ENCODE measurements around the gene SMARCB1.

Gene SMARCB1

DNA sequence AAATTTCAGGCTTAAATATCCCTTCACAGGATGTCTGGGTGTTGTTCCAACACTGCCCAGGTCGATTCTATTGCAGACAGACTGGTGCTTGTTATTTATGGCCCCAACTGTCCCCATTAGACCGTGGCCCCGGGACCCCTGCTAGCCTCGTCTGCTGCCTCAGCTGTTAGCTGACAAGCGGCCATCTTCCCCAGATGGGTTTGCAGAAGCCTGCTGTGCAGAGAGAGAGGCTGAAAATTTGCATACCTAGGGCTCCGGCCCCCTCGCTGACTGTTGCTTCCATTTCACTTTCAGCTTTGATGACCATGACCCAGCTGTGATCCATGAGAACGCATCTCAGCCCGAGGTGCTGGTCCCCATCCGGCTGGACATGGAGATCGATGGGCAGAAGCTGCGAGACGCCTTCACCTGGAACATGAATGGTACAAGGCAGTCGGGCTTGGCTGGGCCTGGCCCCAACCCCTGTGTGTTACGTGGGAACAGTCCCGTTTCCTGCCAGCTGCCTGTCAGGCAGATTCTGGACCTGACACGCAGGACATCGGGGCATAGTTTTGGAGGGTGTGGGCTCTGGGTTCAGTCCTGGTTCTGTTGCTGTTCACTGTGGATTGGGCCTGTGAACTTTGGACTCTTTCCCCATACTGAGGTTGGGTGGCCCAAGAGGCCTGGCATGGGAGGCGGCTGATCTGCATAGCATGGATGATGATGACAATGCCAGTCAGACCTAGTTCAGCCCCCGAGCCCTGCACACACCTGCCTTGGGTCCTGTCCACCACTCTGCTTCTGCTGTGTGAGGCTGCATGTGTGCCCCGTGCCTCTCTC lies 16.4 kb downstream of the SMARCB1 start:
- DNase-seq (ENCODE audit: low read depth): no peak

DNA sequence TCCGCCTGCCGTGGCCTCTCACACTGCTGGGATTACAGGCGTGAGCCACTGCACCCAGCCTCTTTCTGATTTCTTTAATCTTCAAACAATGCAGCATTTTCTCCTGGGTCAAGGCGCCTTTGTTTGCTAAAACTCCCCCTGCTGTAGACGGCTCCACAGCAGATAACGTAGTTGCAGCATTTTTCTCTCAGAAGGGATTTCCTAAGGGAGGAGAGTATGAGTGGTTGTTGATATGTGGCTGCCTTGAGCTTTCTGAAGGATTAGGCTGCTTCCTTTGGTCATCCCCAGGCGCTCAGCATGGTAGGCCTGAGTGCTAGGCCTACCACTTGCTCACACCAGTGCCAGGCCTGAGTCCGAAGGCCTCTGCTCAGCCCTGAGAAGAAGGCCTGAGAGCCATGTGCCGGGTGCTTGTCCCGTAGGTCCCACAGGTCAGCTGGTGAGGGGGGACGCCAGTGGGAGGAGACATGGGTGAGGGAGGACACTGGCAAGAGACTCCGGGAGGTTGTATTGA lies 18.1 kb downstream of the SMARCB1 start:
- DNase-seq (ENCODE audit: low read depth): no peak

DNA sequence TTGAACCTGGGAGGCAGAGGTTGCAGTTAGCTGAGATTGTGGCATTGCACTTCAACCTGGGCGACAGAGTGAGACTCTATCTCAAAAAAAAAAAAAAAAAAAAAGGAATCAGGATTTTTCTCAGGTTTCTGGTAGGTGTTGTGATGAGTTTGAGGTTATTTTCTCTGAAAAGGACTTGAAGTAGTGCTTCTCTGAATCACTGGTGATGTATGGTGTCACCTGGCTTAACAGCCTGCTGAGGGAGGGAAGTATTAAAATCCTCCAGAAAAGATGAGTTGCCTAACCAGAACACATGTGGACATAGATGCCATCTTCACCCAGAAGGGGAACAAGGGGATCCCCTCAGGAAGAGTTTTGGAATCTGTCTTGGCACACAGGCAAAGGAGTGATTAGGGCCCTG lies 20.1 kb downstream of the SMARCB1 start:
- DNase-seq (ENCODE audit: low read depth): no peak

DNA sequence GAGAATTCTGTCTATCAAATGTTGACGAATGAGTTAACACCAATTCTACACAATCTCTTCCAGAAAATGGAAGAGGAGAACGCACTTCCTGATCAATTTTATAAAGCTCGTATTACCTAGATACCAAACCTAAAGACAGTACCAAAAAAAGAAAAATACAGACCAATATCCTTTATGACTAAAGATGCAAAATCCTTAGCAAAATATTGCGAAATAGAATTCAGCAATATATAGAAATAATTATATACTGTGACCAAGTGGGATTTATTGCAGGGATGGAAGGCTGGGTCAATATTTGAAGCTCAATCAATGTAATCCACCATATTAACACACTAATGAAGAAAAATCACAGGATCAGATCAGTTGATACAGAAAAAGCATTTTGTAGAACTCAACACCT lies 25.6 kb downstream of the SMARCB1 start:
- no peak for DNase-seq (ENCODE audit: low read depth)

DNA sequence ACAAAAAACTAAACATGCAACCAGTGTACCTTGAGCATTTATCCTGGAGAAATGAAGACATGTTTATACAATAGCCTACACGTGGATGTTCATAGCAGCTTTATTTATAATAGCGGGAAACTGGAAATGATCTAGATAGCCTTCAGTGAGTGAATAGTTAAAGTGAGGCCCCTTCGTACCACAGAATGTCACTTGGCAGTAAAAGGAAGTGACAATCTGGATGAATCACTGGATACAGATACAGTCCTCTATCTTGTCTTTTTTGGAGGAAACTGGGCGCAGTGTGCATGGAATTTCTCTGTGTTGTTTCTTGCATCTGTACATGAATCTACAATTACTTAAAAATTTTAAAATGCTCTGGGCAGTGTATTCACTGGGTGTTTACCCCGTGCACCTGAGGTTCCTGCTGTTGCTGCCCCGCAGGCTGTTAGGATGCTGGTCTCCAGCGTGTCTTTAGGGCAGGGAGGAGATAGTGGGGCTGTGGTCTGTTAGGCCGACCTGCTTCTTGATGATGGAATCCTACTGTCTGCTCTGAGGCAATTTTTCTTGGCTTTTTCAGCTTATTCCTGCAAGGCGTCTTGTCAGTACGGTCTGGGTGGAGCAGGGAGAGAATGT lies 28.9 kb downstream of the SMARCB1 start:
- no peak for DNase-seq (ENCODE audit: low read depth)

DNA sequence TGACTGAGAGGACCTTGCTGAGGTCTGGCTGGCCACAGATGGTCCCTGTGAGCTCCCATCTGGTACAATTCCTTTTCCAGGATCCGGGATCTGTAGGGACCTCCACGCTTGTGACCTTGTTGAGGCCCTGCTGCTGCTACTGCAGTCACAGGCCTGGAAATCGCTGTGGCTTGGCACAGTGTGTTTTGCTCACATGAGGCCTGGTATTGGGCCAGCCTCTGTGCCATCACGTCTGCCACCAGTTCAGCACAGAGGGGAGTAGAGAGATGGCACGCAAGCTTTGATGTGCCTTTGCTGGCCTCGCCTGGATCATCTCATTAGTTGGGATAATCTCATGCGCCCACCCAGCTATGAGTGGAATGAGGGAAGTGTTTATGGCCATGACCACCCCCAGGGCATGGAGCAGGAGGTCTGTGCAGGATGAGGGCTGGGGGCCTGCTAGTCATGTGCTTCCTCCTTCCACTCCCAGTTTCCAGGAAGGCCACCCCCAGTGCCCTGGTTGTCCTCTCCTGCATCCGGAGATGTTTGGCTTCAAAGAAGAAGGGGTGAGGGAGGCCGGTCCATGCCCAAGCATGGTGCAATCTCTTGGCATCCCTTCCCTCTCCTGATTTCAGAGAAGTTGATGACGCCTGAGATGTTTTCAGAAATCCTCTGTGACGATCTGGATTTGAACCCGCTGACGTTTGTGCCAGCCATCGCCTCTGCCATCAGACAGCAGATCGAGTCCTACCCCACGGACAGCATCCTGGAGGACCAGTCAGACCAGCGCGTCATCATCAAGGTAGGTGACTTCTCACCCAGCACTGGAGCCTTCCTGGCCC lies 29.6 kb downstream of the SMARCB1 start:
- no peak for DNase-seq (ENCODE audit: low read depth)

DNA sequence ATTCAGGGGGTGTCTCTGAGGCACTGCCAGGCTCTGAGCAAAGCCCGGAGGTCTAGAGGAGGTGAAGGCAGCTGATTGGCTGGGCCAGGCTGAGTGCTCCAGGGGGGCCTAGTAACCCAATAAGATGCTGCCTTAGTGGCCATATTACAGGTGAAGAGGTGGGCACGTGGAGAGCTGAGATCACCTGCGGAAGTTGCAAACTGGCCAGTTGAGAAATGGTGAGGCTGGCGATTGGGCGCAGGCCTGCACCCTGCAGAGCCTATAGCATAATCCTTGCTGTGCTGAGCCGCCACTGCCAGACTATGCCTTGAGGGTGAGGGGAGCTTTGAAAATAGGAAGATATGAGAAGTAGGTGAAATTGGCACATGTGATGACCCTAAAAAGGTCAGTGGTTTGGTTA lies 30.4 kb downstream of the SMARCB1 start:
- DNase-seq (ENCODE audit: low read depth): no peak

DNA sequence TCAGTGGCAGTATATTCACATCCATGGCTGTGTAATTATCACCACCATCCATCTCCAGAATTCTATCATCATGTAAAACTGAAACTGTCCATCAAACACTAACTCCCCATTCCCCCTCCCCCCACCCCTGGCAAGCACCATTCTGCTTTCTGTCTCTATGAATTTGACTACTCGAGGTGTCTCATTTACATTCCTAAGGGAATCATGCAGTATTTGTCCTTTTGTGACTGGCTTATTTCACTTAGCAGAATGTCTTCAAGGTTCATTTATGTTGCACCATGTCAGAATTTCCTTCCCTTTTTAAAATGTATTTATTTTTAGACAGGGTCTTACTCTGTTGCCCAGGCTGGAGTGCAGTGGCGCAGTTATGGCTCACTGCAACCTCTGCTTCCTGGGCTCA lies 31.8 kb downstream of the SMARCB1 start:
- DNase-seq (ENCODE audit: low read depth): no peak

DNA sequence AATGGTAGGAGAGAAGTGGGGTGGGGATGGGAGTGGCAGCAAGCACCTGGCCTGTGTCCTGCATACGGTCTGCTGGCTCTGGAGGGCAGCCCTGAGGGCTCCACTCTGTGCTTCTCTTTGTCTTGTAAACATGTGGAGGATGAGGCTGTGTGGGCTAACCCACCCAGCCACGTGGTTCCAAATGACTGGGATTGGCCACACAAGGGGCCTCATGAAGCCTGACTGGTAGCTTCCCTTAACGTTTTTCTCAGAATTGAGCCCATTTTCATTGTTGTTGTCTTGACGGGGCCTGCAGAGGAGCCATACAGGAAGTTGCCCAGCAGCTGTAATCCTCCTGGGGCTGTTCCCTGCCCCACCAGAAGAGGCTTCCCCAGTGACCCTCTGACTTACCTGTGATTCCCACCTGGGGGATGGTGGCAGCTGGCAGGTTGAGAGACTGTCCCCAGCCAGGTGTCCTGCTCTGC lies 34.0 kb downstream of the SMARCB1 start:
- no peak for DNase-seq (ENCODE audit: low read depth)

DNA sequence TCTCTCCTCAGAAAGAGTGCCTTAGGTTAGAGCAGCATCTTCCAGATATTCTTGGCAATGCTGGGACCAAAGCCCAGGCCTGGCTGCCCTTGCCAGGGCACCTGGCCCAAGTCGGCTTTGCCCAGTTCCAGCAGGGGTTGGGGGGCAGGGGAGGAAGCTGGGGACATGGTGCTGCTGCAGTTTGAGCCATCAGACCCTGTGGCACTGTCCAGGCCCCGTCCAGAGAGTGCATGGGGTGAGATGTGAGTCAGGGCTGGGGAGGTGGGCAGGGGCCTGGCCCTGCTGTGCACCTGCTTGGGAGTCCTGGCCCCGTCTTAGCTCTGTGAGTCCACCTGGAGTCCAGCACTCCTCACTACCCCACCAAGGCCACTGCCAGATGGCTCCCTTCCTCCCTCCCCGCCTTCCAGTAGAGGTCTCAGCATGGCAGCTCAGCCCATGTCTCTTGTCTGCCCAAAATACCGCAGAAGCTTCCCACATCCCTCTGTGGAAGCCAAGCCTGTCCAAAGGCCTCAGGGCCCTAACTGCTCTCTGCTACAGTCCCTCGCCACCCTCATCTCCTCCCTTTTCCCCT lies 35.4 kb downstream of the SMARCB1 start:
- no peak for DNase-seq (ENCODE audit: low read depth)

DNA sequence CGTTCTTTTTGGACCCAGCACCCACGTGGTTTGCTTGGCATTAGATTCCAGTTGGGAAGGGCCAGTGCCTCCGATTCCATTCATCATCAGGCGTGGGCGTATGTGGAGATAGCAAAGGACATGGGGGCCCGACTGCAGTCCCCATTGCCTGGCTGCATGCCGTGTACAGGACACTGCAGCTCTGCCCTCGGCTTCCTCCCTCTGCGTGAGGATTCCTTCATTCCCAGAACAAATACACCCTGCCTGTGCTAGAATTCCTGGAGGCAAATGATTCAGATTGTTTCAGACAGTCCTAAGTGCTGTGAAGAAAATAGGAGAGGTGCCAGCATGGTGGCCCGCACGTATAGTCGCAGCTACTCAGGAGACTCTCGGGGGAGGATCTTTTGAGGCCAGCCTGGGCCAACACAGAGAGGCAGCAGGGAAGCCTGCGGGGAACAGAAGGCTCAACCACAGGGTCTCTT lies 36.6 kb downstream of the SMARCB1 start:
- DNase-seq (ENCODE audit: low read depth): no peak

DNA sequence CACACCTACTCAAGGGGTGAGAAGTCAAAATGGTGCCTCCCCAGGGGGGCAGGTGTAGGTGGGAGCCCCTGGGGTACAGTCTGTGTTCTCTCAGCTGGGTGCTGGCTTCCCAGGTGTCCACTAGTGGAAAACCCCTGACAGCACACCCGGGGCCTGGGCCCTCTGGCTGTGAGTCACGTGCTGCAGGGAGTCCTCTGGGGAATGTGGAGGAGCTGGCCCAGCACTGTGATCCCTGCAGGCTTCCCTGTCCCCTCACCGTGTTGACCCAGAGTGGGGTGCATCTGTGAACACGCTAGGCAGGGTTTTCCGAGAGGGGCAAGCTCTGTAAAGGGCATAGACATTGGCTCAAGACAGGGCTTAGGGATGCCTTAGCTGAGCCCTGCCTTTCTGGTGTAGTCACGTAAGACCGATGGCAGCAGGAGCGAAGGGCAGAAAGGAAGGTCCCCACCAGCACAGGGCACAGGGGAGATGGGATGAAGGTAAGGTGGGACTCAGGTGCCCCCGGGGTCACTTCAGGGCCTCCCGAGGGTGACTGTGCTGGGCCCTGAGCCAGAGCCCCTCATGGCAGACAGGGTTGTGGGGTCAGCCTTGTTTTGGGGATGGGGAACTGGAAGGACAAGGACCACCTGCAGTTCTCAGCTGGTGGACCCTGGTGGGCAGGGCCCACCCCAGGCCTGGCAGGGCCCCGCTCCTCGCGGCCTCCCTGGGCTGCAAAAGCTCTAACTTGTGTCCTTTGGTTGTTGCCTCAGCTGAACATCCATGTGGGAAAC lies 37.9 kb downstream of the SMARCB1 start:
- DNase-seq (ENCODE audit: low read depth): no peak

DNA sequence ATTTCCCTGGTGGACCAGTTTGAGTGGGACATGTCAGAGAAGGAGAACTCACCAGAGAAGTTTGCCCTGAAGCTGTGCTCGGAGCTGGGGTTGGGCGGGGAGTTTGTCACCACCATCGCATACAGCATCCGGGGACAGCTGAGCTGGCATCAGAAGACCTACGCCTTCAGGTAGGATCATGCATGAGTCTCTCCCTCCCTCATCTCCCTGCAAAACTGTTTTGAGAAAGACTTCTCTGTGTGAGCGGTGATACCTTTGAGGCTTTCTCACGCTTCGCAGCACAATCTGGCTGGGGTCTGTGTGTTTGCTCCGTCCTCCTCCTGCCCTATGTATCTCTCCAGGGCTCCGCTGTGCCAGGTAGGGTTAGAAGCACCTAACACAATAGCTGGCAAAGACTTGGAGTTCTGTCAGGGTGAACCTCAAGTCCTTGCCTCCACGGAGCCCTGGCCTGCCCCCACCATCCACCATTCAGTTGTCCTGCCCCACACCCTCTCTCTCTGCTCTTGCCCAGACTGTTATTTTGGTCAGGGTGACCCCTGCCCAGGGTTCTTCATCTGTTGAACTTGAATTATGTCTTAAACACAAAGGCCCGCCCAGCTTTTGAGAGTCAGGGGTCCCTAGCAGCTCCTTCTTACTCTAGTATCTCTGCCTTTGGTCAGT lies 38.6 kb downstream of the SMARCB1 start:
- no peak for DNase-seq (ENCODE audit: low read depth)

DNA sequence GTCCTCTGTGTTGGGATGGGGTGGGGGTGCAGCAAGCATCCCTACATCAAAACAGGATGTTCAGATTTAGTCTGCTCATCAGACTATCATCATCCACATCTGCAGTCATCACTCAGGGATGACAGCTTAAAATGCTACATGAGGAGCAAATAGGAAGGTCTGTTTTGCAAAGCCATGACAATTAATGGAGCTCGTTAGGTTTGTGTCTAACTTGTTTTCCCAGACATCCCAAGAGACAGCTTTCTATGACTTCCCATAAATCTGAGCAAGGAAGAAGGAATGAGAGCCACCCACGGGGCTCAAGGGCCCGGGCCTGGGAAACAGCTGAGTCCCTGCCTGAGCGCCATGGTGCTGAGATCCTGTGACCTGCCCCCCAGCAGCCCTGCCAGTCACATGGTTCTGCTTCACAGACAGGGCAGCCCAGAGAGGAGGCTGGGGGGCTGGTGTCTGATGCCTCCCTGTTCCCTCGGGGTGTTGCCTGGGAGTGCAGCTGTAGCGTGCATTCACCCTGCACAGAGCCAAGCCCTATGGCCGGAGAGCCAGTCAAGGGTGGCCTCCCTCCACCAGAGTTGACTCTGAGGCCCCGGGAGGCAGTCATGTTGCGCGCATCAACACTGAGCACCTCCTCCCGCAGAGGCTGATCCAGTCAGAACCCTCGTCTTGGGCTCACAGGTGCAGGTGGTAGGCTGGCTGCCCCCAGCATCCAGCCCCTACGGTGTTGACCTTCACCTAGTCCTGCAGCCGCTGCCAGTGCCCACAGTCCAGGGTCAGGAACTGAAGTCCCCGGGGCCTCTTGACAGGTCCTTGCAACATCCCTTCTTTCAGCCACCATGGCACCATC lies 40.0 kb downstream of the SMARCB1 start:
- DNase-seq (ENCODE audit: low read depth): no peak

DNA sequence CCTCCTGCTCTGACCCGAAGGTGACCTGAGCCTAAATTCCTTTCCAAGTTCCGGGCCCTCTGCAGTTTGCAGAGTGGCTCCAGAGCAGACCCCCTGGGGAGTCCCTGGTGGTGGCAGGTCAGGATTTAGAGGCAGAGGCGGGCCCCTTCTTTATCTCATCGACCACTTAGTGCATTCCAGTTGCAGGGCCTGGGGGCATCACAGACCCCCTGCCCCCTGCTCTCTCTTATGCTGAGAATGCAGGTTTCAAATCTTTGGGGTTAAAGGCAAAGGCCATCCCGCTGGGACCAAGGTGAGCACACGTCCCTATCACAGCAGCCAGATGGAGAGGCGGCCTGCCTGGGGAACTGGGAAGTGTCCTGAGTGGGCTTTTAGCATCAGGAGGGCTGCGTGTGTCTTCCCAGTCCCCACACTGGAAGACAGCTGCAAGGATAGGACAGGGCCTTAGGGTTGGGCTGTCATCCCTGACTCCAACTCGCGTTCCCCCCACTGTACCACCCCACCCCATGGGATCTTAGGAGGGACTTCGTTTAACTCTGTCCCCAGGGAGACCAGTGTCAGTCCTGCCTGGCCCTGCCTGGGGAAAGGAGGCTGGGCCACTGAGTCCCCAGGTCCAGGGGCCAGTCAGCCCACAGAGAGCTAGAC lies 40.7 kb downstream of the SMARCB1 start:
- DNase-seq (ENCODE audit: low read depth): no peak

DNA sequence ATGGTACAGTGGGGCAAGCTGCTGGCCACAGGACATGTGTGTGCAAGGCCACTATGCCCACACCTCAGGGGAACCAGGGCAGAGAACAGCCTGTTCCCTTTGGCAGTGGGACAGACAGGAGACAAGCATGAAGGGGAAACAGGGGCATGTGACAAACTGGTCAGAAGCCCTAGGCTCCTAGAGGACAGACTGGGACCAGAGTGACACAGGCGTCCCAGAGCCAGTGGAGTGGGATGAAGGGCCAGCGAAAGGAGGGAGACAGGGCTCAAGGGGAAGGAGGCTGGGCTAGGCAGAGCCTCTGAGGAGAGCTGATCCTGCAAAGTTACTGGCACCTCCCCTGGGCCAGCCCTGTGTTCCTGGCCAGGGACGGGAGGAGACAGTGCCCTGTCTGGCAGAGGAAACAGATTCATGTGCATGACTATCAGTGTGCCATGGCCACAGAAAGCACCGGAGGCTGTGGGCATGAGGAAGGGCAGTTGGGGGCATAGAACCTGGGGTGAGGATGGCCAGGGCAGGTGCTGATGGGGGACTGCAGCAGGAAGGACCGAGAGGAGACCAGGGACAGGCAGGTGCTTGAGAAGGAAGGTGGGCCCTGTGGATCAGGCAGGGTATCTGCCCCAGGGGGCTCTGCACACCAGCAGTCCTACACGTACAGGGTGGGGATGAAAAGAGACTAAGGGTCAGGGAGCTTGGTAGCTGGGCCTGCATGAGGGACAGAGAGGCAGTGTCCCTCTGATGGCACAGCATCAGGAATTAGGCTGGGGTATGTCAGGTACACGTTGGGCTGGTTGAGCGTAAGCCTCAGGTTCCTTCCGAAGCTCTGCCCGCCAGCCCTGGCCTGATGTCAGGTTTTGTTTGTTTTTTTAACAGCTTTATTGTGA lies 42.3 kb downstream of the SMARCB1 start:
- no peak for DNase-seq (ENCODE audit: low read depth)

DNA sequence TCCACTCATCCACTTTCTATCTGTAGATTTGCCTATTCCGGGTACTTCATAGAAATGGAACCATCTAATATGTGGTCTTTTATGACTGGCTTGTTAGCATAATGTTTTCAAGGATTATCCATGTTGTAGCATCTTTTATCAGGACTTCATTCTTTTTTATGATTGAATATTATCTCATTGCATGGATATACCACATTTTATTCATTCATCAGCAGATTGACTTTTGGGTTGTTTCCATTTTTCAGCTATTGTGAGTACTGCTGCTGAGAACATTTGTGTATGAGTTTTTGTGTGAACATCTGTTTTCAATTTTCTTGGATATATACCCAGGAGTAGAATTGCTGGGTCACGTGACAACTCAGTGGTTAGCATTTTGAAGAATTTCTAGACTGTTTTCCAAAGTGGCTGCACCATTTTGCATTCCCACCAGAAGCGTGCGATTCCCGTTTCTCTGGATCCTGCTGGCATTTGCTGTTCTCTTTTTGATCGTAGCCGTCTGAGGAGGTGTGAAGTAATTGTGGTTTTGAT lies 43.1 kb downstream of the SMARCB1 start:
- DNase-seq (ENCODE audit: low read depth): no peak

DNA sequence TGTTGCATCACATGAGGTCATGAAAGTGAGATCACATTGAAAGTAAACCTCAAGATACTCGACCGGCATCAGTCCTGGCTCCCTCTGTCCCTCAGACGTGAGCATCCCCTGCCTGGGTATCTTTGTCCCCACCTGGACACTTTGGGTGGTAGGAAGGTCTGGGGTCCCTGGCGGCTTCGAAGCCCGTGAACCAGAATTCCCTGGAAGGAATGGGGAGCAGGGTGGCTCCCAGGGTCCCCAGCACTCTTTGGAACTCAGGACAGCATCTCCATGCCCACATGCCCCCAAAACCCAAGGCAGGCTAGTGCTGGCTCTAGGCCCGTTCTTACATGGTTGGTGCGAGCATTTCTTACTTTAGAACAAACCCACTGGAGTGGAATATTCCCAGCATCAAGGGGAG lies 44.5 kb downstream of the SMARCB1 start:
- no peak for DNase-seq (ENCODE audit: low read depth)
